Activated CD8-positive, alpha-beta memory T cell treated with anti-CD3 and anti-CD28 coated beads, Interleukin-2, amount 50 U/mL, for 1 hour (primary cell): ENCODE measurements around the gene EDA2R.

Source experiments
- DNase-seq: peaks from one replicate; pipeline ENCODE4 v3.0.0-alpha.2; 2020; ENCODE audit errors: extremely low read depth

EDA2R gene

GRCh38 chrX:66638591-66639500 is at the start of gene EDA2R:
Gene EDA2R, minus strand, starts transcription at chrX:66639078. Its CDS starts 23,058 bp downstream, at chrX:66616020.
- no peak for DNase-seq

GRCh38 chrX:66684196-66684595 is 45.3 kb upstream of the EDA2R start:
- DNase-seq: no peak

- DNase-seq: no peak
Observed at GRCh38 chrX:66680451-66680850, 41.6 kb upstream of the EDA2R start.

GRCh38 chrX:66677430-66677829 is 38.6 kb upstream of the EDA2R start:
- DNase-seq: no peak

- no peak for DNase-seq
Observed at GRCh38 chrX:66676990-66677389, 38.1 kb upstream of the EDA2R start.

GRCh38 chrX:66676413-66676812 is 37.5 kb upstream of the EDA2R start:
- DNase-seq: no peak

- DNase-seq: no peak
Observed at GRCh38 chrX:66675541-66675940, 36.7 kb upstream of the EDA2R start.

GRCh38 chrX:66674506-66674905 is 35.6 kb upstream of the EDA2R start:
- no peak for DNase-seq

- DNase-seq: no peak
Observed at GRCh38 chrX:66672106-66672505, 33.2 kb upstream of the EDA2R start.

- no peak for DNase-seq
Observed at GRCh38 chrX:66654411-66654810, 15.5 kb upstream of the EDA2R start.

GRCh38 chrX:66635360-66635759 is 3.5 kb downstream of the EDA2R start:
- DNase-seq: no peak

GRCh38 chrX:66634272-66634671 is 4.6 kb downstream of the EDA2R start:
- DNase-seq: no peak

GRCh38 chrX:66633541-66633940 is 5.3 kb downstream of the EDA2R start:
- no peak for DNase-seq

- DNase-seq: no peak
Observed at GRCh38 chrX:66632981-66633380, 5.9 kb downstream of the EDA2R start.

GRCh38 chrX:66632473-66632872 is 6.4 kb downstream of the EDA2R start:
- DNase-seq: no peak

- no peak for DNase-seq
Observed at GRCh38 chrX:66625525-66625924, 13.4 kb downstream of the EDA2R start.

- DNase-seq: no peak
Observed at GRCh38 chrX:66622209-66622608, 16.7 kb downstream of the EDA2R start.

GRCh38 chrX:66616944-66617343 is 21.9 kb downstream of the EDA2R start:
- no peak for DNase-seq

- no peak for DNase-seq
Observed at GRCh38 chrX:66602381-66602938, 36.4 kb downstream of the EDA2R start.

GRCh38 chrX:66601522-66601921 is 37.4 kb downstream of the EDA2R start:
- no peak for DNase-seq

GRCh38 chrX:66579219-66579618 is 59.7 kb downstream of the EDA2R start:
- no peak for DNase-seq

- DNase-seq: no peak
Observed at GRCh38 chrX:66553973-66554372, 84.9 kb downstream of the EDA2R start.

GRCh38 chrX:66547847-66548369 is 91.0 kb downstream of the EDA2R start:
- no peak for DNase-seq
